RWPE2 (cell line): ENCODE data around the gene TIMM13.

Experiments used
- ATAC-seq: fragments of 200-7000 bp; cut with Tn5 transposase; 3 replicates; pipeline ENCODE4 v1.9.1; 2021; ENCODE audit warnings: low read depth
- DNase-seq: peaks from one replicate; pipeline ENCODE4 v3.0.0-alpha.2; 2020; ENCODE audit warnings: low spot score
- H3K27ac ChIP-seq: fragments of 450-650 bp; 2 replicates; pipeline ENCODE4 v1.5.1; 2017; ENCODE audit warnings: mild to moderate bottlenecking; ENCODE audit not compliant: poor library complexity, severe bottlenecking
- H3K27me3 ChIP-seq: fragments of 250-450 bp; sonication (Bioruptor Pico); 2 replicates; pipeline ENCODE4 v1.5.1; 2021; ENCODE audit warnings: mild to moderate bottlenecking, moderate library complexity; ENCODE audit not compliant: insufficient read depth, poor library complexity, severe bottlenecking
- H3K36me3 ChIP-seq: fragments of 250-450 bp; sonication (Bioruptor Pico); 2 replicates; pipeline ENCODE4 v1.5.1; 2020; ENCODE audit warnings: low read depth, mild to moderate bottlenecking, moderate library complexity
- H3K4me1 ChIP-seq: fragments of 250-450 bp; sonication (Bioruptor Pico); 2 replicates; pipeline ENCODE4 v1.5.1; 2021; ENCODE audit warnings: mild to moderate bottlenecking, moderate library complexity; ENCODE audit not compliant: insufficient read depth, poor library complexity, severe bottlenecking
- H3K4me3 ChIP-seq: fragments of 250-450 bp; sonication (Bioruptor Pico); 2 replicates; pipeline ENCODE4 v1.5.1; 2021; ENCODE audit warnings: mild to moderate bottlenecking, moderate library complexity; ENCODE audit not compliant: severe bottlenecking
- H3K9me3 ChIP-seq: fragments of 250-450 bp; sonication (Bioruptor Pico); 2 replicates; pipeline ENCODE4 v1.5.1; 2021; ENCODE audit warnings: mild to moderate bottlenecking, moderate library complexity; ENCODE audit not compliant: severe bottlenecking
- CTCF ChIP-seq: fragments of 450-650 bp; IDR thresholded peaks from one replicate; pipeline ENCODE4 v1.5.1; 2017; ENCODE audit warnings: mild to moderate bottlenecking, moderate library complexity; ENCODE audit not compliant: poor library complexity, severe bottlenecking

The TIMM13 gene

DNA sequence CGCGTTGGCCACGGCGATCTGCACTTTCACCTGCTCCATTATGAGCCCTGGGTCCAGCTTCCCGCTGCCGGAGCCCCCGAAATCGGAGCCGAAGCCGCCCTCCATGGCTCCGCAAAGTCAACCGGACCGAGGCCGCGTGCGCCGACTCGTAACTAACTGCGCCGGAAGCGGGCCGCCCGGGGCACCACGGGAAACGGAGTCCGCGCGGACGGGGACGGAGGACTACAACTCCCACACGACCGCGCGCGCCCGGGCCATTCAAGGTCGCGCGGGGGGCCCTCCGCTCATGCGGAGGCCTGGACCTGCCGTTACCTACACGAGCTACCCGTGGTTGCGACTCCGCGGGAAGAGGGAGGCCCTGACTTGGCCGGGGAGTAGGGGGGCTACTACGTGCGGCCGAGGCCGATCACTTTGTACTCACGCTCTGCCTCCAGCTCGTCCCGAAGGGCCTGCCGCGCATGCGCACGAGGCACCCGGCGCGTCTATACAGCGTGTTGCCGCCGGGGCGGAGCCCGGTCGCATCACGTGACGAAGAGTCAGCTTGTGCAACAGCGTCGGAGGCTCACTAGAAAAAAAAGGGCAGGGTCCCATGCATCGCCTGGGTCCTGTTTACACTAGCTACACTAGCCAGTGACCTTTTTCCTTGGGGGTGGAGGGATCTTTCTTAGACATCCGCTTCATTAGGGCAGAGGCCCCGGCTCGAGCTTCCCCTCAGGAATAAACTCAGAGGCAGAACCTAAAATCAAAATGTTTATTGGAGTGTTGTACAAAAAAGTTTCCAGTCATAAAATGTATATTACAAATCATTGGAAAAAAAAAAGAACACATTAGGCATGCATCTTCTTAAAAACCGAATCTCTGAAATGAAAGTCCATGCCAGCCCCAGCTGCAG is at the start of gene TIMM13:
Gene TIMM13, minus strand, starts transcription at position 158 of the 892 bp plus-strand sequence. Its CDS starts 53 bp downstream, at position 105.
- Histone ChIP-seq H3K36me3 (peaks cover 31% of the 10 kb centered on the region), H3K4me1 (peaks cover 4% of the 10 kb centered on the region)
- peak; percentile 84 for ATAC-seq

GRCh38 chr19:2476451-2477140 is 49.2 kb upstream of the TIMM13 start:
- peaks cover 23% of the 10 kb centered on the region for H3K36me3 ChIP-seq
- no peaks in the 10 kb centered on the region for H3K27me3 ChIP-seq
- H3K9me3 ChIP-seq: no peaks in the 10 kb centered on the region
- TF ChIP-seq CTCF: no peak
- ATAC-seq: no peak
- H3K4me3 ChIP-seq: peak overlapping the region; percentile 89
- peak overlapping the region; percentile 76 for H3K27ac ChIP-seq
- no peaks in the 10 kb centered on the region for H3K4me1 ChIP-seq
- DNase-seq: no peak

More for the DNA sequence above, at the start of gene TIMM13:
- Histone ChIP-seq H3K4me3 (peak within 1 kb of the TSS; percentile 67), H3K27me3 (no peaks in the 10 kb centered on the region), H3K27ac (peak within 1 kb of the TSS; percentile 67), H3K9me3 (no peaks in the 10 kb centered on the region)
- no peak for TF ChIP-seq CTCF
- DNase-seq: peak; percentile 93

DNA sequence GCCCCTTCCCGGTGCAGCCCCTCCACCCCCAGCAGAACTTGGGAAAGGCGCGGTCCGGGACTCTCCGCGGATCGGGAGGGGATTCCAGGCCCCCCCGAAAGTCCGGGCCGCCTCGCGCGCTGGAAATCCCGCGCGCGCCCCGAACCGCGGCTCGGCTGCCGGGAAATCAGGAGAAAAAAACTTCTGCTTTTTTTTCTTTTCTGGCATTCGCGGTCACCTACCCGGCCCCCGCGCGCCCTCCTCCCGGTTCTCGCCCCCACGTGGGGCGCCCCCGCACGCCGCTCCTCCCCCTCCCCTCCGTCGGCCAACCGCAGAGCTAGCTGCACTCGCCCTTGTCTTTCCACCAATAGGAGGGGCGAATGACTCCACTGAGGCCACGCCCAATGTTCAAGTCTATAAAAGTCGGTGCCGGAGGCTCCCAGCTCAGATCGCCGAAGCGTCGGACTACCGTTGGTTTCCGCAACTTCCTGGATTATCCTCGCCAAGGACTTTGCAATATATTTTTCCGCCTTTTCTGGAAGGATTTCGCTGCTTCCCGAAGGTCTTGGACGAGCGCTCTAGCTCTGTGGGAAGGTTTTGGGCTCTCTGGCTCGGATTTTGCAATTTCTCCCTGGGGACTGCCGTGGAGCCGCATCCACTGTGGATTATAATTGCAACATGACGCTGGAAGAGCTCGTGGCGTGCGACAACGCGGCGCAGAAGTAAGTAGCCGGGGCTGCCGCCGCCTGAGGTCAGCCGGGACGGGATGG is 48.5 kb upstream of the TIMM13 start, which contains the start of gene GADD45B:
Gene GADD45B, plus strand, starts transcription at position 426 of the 749 bp plus-strand sequence. Its CDS starts 232 bp downstream, at position 658.
- TF ChIP-seq CTCF: no peak
- no peaks in the 10 kb centered on the region for H3K9me3 ChIP-seq
- H3K4me3 ChIP-seq: peak within 1 kb of the TSS; percentile 89
- H3K4me1 ChIP-seq: no peaks in the 10 kb centered on the region
- no peaks in the 10 kb centered on the region for H3K27me3 ChIP-seq
- peak; percentile 95 for DNase-seq
- ATAC-seq: peak; percentile 36
- H3K36me3 ChIP-seq: peaks cover 23% of the 10 kb centered on the region
- peak within 1 kb of the TSS; percentile 76 for H3K27ac ChIP-seq

GRCh38 chr19:2475018-2475701 is 47.8 kb upstream of the TIMM13 start:
- no peak for DNase-seq

More at GRCh38 chr19:2475018-2475701, 47.8 kb upstream of the TIMM13 start:
- Histone ChIP-seq H3K4me3 (peak overlapping the region; percentile 89), H3K36me3 (peaks cover 23% of the 10 kb centered on the region), H3K27me3 (no peaks in the 10 kb centered on the region), H3K27ac (peak overlapping the region; percentile 76), H3K4me1 (no peaks in the 10 kb centered on the region), H3K9me3 (no peaks in the 10 kb centered on the region)
- TF ChIP-seq CTCF: no peak
- ATAC-seq: peak; percentile 36
